GM21619 (cell line): Measurements from ENCODE around the gene COX8C.

Experiments used
- ATAC-seq: cut with Tn5 transposase; IDR thresholded peaks from one replicate; pipeline ENCODE4 v1.9.1; 2021; ENCODE audit not compliant: unreplicated experiment

COX8C gene, protein sequence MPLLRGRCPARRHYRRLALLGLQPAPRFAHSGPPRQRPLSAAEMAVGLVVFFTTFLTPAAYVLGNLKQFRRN

GRCh38 chr14:93346926-93347721 lies at the start of gene COX8C:
COX8C (plus strand) TSS chr14:93347182; CDS start chr14:93347269, 87 bp downstream.
- ATAC-seq = no peak

DNA sequence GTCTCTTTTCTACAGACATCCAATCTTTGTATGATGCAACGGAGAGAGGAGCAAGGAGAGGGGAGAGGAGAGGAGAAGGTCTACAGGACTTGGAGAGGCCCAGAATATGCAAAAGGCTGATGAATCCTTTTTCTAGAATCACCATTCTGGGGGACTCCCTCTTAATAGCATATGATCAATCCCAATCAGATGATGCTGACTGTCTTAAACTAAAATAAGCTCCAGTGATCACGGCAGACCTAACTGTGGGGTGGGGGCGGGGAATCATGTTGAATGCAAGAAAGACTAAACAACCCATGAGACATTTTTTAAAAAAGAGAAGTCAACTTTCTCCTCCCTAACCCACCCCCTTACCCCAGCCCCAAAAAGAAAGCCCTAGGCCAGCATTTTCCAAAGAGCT lies 47.6 kb upstream of the COX8C start:
- ATAC-seq = no peak

DNA sequence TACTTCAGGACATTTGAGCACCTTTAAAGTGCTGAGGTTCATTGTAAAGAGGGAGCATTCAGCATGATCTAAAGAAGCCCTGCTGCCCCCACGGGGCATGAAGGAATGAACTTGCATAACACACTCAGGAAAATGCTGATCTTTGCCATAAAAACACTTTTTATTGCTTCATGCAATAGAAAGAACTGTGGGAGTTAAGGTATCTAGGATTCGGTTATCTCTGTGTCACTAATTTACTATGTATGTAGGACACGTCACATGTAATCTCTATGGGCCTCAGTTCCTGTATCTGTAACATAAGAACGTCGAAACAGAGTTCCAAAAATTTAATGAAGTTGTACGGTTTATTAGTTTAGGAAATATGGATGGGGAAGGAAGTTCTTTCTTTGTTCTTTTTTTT lies 47.1 kb upstream of the COX8C start:
- ATAC-seq = no peak

DNA sequence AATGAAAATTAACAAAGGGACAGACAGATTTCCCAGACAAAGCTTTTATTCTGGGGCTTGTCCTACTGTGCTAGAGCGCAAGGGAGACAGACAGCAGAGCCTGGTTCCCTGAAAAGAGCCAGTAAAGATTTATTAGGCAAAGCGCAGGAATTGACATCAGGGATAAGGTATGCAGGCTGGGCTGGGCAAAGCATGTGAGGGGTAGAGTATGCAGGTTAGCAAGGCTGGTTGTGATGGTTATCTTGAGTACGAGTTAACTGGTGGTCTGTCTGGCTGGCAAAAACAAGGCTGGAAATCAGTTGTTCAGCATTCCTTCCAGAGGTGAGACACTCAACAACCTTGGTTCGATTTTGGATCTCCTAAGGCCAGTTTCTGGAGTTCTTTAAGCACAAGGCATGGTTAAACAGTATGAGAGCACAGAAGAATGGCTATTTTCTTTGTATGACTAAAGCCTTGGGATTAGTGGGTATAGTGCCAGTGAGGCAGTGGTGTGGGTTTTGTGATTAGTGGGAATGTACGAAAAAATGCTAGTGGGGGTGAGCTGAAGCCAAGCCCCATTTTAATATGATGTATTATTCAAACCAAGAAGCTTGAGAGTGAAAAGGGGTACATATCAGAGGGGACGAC lies 45.0 kb upstream of the COX8C start:
- ATAC-seq = no peak

DNA sequence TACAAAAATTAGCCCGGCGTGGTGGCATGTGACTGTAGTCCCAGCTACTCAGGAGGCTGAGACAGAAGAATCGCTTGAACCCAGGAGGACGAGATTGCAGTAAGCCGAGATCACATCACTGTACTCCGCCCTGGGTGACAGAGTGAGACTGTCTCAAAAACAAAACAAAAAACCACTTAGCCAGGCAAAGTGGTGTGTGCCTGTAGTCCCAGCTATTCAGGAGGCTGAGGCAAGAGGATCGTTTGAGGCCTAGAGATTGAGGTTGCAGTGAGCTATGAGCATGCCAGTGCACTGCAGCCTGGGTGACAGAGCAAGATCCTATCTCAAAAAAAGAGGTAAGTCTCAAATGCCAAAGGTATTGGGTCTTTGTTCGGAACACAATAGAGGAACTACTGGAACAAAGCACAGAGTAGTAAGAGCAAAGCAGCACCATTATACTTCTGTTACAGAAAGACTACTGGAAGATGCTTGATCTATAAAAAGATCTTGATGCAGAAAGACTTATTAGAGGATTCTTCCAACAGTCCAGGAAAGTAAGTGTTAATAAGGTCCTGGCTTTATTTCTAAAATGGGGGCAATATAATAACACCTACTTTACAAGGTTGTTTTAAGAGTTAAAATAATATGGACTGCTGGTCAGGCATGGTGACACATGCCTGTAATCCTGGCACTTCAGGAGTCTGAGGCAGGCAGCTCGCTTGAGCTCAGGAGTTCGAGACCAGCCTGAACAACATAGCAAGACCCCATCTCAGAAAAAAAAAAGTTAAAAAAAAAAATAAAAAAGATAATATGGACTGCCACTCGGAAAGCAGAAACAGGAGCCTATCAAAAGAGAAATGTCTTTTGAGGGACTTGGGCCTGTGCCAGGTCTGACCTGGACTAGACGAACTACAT lies 44.0 kb upstream of the COX8C start:
- ATAC-seq = no peak

GRCh38 chr14:93303659-93304058 lies 43.3 kb upstream of the COX8C start:
- no peak for ATAC-seq

DNA sequence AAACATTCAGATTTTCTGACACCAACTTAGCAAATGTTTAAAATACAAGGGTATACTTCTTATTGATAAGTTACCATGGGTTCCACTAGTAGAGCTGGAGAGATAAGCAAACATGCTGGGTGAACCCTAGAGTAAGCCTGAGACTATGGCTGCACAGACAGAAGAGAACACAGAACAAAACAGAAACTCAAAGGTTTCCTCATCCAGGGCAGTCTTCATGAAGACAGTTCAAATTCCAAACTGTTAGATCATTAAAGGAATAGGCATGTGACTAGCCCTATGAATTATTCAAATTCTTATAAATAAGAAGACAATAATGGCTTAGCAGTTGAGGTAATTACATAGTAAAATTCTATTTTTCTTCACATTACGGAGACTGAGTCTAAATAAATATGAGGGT lies 42.2 kb upstream of the COX8C start:
- no peak for ATAC-seq

GRCh38 chr14:93305725-93306418 lies 41.1 kb upstream of the COX8C start:
- no peak for ATAC-seq

GRCh38 chr14:93306812-93307211 lies 40.2 kb upstream of the COX8C start:
- no peak for ATAC-seq

GRCh38 chr14:93308686-93309345 lies 38.2 kb upstream of the COX8C start:
- ATAC-seq = no peak

- no peak for ATAC-seq
Observed at GRCh38 chr14:93309427-93309966, 37.5 kb upstream of the COX8C start.

GRCh38 chr14:93311082-93311481 lies 35.9 kb upstream of the COX8C start:
- no peak for ATAC-seq

GRCh38 chr14:93315575-93315974 lies 31.4 kb upstream of the COX8C start:
- ATAC-seq = no peak

DNA sequence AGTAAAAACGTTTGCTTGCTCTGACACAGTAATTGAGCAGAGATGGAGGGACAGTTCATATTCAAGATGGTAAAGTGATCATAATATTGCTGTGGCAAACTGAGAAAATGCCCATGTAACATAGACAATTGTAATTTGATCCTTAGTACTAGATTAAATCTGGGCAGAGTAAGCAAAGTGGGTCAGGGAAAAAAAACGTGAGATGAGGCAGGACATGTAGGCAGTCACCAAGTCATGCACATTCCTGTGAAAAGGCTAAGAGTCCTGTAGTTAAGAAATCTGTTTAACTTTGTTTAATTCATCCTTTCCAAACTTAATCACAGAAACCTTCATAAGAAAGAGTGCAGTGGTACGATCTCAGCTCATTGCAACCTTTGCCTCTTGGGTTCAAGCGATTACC lies 30.3 kb upstream of the COX8C start:
- ATAC-seq = no peak

DNA sequence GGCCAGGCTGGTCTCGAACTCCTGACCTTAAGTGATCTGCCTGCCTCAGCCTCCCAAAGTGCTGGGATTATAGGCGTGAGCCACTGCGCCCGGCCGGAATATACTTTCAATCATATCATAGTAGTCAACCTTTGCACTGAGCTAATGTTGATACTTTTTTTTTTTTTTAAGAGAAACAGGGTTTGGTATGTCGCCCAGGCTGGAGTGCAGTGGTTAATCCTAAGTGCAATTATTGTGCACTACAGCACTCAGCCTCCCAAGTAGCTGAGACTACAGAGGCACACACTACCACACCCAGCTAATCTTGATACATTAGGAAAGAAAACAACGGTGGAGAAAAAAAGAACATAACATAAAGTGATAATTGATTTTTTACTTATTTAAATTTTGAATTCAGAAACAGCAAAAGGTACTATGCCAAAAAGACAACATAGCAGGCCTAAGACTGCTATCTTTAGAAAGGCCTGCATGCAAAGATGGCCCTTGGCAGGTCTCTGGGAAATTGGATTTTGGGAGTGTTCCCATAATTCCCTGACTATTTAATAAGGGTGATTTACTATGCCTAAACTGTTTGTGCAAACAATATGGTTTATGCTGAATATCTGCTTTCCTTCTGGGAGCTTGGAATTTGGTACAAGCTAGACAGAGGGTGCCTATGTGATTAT lies 29.6 kb upstream of the COX8C start:
- ATAC-seq = no peak

DNA sequence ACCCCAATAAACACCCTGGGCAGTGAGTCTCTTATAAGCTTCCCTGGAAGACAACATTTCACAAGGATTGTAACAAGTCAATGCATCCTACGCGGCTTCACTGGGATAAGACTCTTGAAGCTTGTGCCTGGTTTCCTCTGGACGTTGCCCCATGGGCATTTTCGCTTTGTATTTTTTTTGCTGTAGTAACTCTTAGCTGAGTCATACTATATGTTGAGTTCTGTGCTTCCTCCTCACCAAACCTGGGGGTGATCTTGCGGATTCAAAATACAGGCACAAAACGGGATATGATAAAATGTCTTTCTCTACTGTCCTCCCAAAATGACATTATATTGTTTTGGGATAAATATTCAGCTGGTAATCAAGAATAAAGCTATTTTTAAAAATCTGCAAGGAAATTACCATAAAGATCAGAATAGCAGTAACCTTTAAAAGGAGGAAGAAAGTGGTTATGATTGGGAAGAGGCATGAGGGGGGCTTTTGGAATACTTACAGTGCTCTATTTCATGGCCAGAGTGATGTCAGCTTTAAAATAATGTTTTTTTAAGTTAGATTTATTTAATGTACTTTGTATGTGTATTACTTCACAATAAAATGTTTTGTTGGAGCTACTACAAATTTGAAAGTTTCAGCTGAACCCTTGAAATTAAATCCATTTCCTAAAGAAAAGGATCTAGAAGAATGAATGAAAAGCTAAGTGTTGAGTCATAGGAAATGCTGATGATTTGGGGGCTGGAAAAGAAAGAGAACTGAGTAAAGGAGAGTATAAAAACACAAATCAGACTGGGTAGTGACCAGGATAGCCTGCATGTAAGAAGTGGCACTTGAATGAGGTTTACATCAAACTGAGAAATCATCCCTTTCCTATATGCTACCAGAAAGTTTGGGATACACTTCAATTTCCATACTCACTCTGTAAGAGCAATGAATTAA lies 28.8 kb upstream of the COX8C start:
- no peak for ATAC-seq

- ATAC-seq = no peak
Observed at GRCh38 chr14:93318927-93319326, 28.1 kb upstream of the COX8C start.

- ATAC-seq = no peak
Observed at GRCh38 chr14:93319494-93319893, 27.5 kb upstream of the COX8C start.
